ENCODE measurements around the gene KLHL34.

KLHL34 gene

GRCh38 chrX:21658152-21658737 lies at the start of gene KLHL34:
Gene KLHL34, minus strand, starts transcription at chrX:21658330. Its CDS starts 542 bp downstream, at chrX:21657788.
- no peak for DNase-seq

GRCh38 chrX:21705225-21705624 lies 47.1 kb upstream of the KLHL34 start:
- DNase-seq: no peak

GRCh38 chrX:21702725-21703124 lies 44.6 kb upstream of the KLHL34 start:
- no peak for DNase-seq

- no peak for DNase-seq
These were observed 42.8 kb upstream of the KLHL34 start for GRCh38 chrX:21700967-21701366.

GRCh38 chrX:21700275-21700674 lies 42.1 kb upstream of the KLHL34 start:
- no peak for DNase-seq

GRCh38 chrX:21699136-21699535 lies 41.0 kb upstream of the KLHL34 start:
- DNase-seq: no peak

- no peak for DNase-seq
These were observed 40.1 kb upstream of the KLHL34 start for GRCh38 chrX:21698272-21698671.

GRCh38 chrX:21691512-21692018 lies 33.4 kb upstream of the KLHL34 start:
- DNase-seq: no peak

GRCh38 chrX:21683941-21684340 lies 25.8 kb upstream of the KLHL34 start:
- no peak for DNase-seq

- no peak for DNase-seq
These were observed 20.0 kb upstream of the KLHL34 start for GRCh38 chrX:21678048-21678612.

- DNase-seq: no peak
These were observed 17.8 kb upstream of the KLHL34 start for GRCh38 chrX:21675931-21676330.

GRCh38 chrX:21674430-21675186 lies 16.5 kb upstream of the KLHL34 start:
- DNase-seq: no peak

GRCh38 chrX:21666679-21667078 lies 8.5 kb upstream of the KLHL34 start:
- DNase-seq: no peak

- DNase-seq: no peak
These were observed 8.1 kb upstream of the KLHL34 start for GRCh38 chrX:21666252-21666651.

- no peak for DNase-seq
These were observed 4.6 kb upstream of the KLHL34 start for GRCh38 chrX:21662761-21663160.

GRCh38 chrX:21661316-21661715 lies 3.2 kb upstream of the KLHL34 start:
- DNase-seq: no peak

GRCh38 chrX:21660156-21660555 lies 2.0 kb upstream of the KLHL34 start:
- no peak for DNase-seq

GRCh38 chrX:21659320-21659719 lies 1.2 kb upstream of the KLHL34 start:
- DNase-seq: no peak

- DNase-seq: no peak
These were observed 616 bp upstream of the KLHL34 start for GRCh38 chrX:21658746-21659145.

- DNase-seq: no peak
These were observed 595 bp downstream of the KLHL34 start for GRCh38 chrX:21657318-21658151.

- DNase-seq: no peak
These were observed 1.4 kb downstream of the KLHL34 start for GRCh38 chrX:21656587-21657317.

- peak; percentile 25 for DNase-seq
These were observed 2.1 kb downstream of the KLHL34 start for GRCh38 chrX:21655901-21656586.
